Stimulated activated CD8-positive, alpha-beta memory T cell treated with anti-CD3 and anti-CD28 coated beads, Interleukin-4, amount 100 ng/mL, for 1 hour (primary cell): ENCODE data around the gene RPIA.
"Not testable (repeated sequence)": the region's sequence is repeated elsewhere in the genome, so short reads cannot be mapped to it uniquely, and the experiment has no call there.

ENCODE experiments used
- DNase-seq, 2 donors: peaks; one replicate each; pipeline ENCODE4 v3.0.0-alpha.2; 2020; ENCODE audit warnings: low read depth in 2 of 2, low spot score in 1 of 2

The RPIA gene

GRCh38 chr2:88691339-88692183 lies at the start of gene RPIA:
Gene RPIA, plus strand, starts transcription at chr2:88691673. Its CDS starts 26 bp downstream, at chr2:88691699.
- DNase-seq = peak; percentile 96 to 98

GRCh38 chr2:88642278-88642677 lies 49.2 kb upstream of the RPIA start:
- DNase-seq = no peak

GRCh38 chr2:88645291-88645882 lies 46.1 kb upstream of the RPIA start:
- not testable (repeated sequence) for DNase-seq

- DNase-seq = no peak
Observed at GRCh38 chr2:88651646-88652045, 39.8 kb upstream of the RPIA start.

GRCh38 chr2:88654714-88655113 lies 36.8 kb upstream of the RPIA start:
- no peak for DNase-seq

GRCh38 chr2:88656690-88657089 lies 34.8 kb upstream of the RPIA start:
- DNase-seq = no peak

GRCh38 chr2:88657131-88657530 lies 34.3 kb upstream of the RPIA start:
- no peak for DNase-seq

- DNase-seq = no peak
Observed at GRCh38 chr2:88658326-88658725, 33.1 kb upstream of the RPIA start.

- no peak for DNase-seq
Observed at GRCh38 chr2:88658881-88659537, 32.5 kb upstream of the RPIA start.

- no peak for DNase-seq
Observed at GRCh38 chr2:88659538-88659915, 31.9 kb upstream of the RPIA start.

- DNase-seq = no peak
Observed at GRCh38 chr2:88660622-88661021, 30.9 kb upstream of the RPIA start.

GRCh38 chr2:88666576-88666975 lies 24.9 kb upstream of the RPIA start:
- no peak for DNase-seq

- DNase-seq = no peak
Observed at GRCh38 chr2:88667219-88667618, 24.3 kb upstream of the RPIA start.

- DNase-seq = no peak
Observed at GRCh38 chr2:88668862-88669261, 22.6 kb upstream of the RPIA start.

- no peak for DNase-seq
Observed at GRCh38 chr2:88669482-88670214, 21.8 kb upstream of the RPIA start.

- no peak for DNase-seq
Observed at GRCh38 chr2:88671786-88672427, 19.6 kb upstream of the RPIA start.

- no peak for DNase-seq
Observed at GRCh38 chr2:88673363-88673762, 18.1 kb upstream of the RPIA start.

GRCh38 chr2:88680266-88680902 lies 11.1 kb upstream of the RPIA start:
- DNase-seq = no peak

GRCh38 chr2:88680916-88681315 lies 10.6 kb upstream of the RPIA start:
- no peak for DNase-seq

GRCh38 chr2:88683160-88684021 lies 8.1 kb upstream of the RPIA start:
- no peak for DNase-seq
